DOHH2 (cell line): ENCODE data around the gene NEURL3.

Experiments used
- H3F3A ChIP-seq: fragments of 200-600 bp; sonication (generic), shearing (Covaris generic); 2 replicates; pipeline ENCODE4 v1.6.0; 2016; ENCODE audit warnings: antibody characterized with exemption, mild to moderate bottlenecking; ENCODE audit not compliant: control insufficient read depth, insufficient read depth
- H3K27ac ChIP-seq: fragments of 200-600 bp; sonication (generic); 2 replicates; pipeline ENCODE4 v1.5.1; 2014; ENCODE audit warnings: low read depth, mild to moderate bottlenecking, low read length, moderate library complexity
- H3K27me3 ChIP-seq: fragments of 200-600 bp; sonication (generic); 2 replicates; pipeline ENCODE4 v1.6.1; 2014; ENCODE audit warnings: mild to moderate bottlenecking, low read length, mixed read lengths; ENCODE audit not compliant: control insufficient read depth
- H3K36me3 ChIP-seq: fragments of 200-600 bp; sonication (generic); 2 replicates; pipeline ENCODE4 v1.6.1; 2014; ENCODE audit warnings: mild to moderate bottlenecking, low read length, moderate library complexity, mixed read lengths; ENCODE audit not compliant: control insufficient read depth
- H3K4me1 ChIP-seq: fragments of 200-600 bp; sonication (generic); 2 replicates; pipeline ENCODE4 v1.6.1; 2014; ENCODE audit warnings: mild to moderate bottlenecking, low read length, mixed read lengths; ENCODE audit not compliant: control insufficient read depth
- H3K4me2 ChIP-seq: fragments of 200-600 bp; sonication (generic); 2 replicates; pipeline ENCODE4 v1.6.0; 2014; ENCODE audit warnings: mild to moderate bottlenecking, low read length, moderate library complexity
- H3K4me3 ChIP-seq: fragments of 200-600 bp; sonication (generic); 2 replicates; pipeline ENCODE4 v1.5.1; 2014; ENCODE audit warnings: mild to moderate bottlenecking, low read length, mixed read lengths
- H3K79me2 ChIP-seq: fragments of 200-600 bp; sonication (generic); 2 replicates; pipeline ENCODE4 v1.6.1; 2014; ENCODE audit warnings: mild to moderate bottlenecking, low read length, mixed read lengths; ENCODE audit not compliant: control insufficient read depth
- H3K9me2 ChIP-seq: fragments of 200-600 bp; sonication (generic); replicated peaks from 2 replicates; pipeline ENCODE4 v1.6.1; 2014; ENCODE audit warnings: mild to moderate bottlenecking, low read length, mixed read lengths; ENCODE audit not compliant: control insufficient read depth
- H3K9me3 ChIP-seq: fragments of 200-600 bp; sonication (generic); 2 replicates; pipeline ENCODE4 v1.6.1; 2014; ENCODE audit warnings: antibody characterized with exemption, low read length, mixed read lengths; ENCODE audit not compliant: control insufficient read depth, insufficient read depth
- H4K20me1 ChIP-seq: fragments of 200-600 bp; sonication (generic); 2 replicates; pipeline ENCODE4 v1.6.0; 2014; ENCODE audit warnings: low read depth, mild to moderate bottlenecking, antibody characterized with exemption, low read length, moderate library complexity; ENCODE audit not compliant: control insufficient read depth, insufficient read depth
- CTCF ChIP-seq: fragments of 200-600 bp; sonication (generic); IDR thresholded peaks from one replicate; pipeline ENCODE4 v1.5.1; 2014; ENCODE audit warnings: antibody characterized with exemption, mild to moderate bottlenecking, low read depth, low read length; ENCODE audit not compliant: poor library complexity, severe bottlenecking
- EZH2phosphoT487 ChIP-seq: fragments of 200-600 bp; sonication (generic); IDR thresholded peaks from 2 replicates; pipeline ENCODE4 v1.6.1; 2017; ENCODE audit warnings: borderline replicate concordance, mild to moderate bottlenecking, antibody characterized with exemption, low read length, moderate library complexity, mixed read lengths

Gene NEURL3

DNA sequence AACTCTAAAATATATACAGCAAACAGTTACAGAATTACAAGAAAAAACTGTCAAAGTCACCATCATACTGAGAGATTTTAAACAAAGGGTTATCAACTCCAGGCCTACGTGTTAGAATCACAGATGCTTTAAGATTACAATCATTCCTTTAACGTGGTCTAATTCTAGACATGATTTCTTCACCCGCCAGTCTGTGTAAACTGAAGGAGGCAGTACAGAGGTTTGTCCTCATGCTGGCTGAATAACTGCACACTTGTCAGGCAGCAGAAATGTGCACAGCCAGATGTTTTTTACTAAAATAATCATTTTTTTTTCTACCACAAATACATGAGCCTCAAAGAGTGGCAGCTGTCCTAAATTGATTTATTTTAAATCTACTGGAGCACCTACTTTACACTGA, 15.5 kb upstream of the NEURL3 start:
- no peaks in the 10 kb centered on the region for H3K4me1 ChIP-seq
- H3K79me2 ChIP-seq = no peaks in the 10 kb centered on the region
- no peaks in the 10 kb centered on the region for H3F3A ChIP-seq
- H3K36me3 ChIP-seq = no peaks in the 10 kb centered on the region
- peaks cover 4% of the 10 kb centered on the region; the same call in 1 of the 2 replicates for H3K9me3 ChIP-seq
- TF ChIP-seq EZH2phosphoT487 (no peak), CTCF (no peak)
- no peak overlapping the region for H3K4me3 ChIP-seq
- H3K9me2 ChIP-seq = no peaks in the 10 kb centered on the region
- H3K27ac ChIP-seq = no peak overlapping the region
- no peak overlapping the region for H3K4me2 ChIP-seq
- H4K20me1 ChIP-seq = no peaks in the 10 kb centered on the region
- H3K27me3 ChIP-seq = peaks cover 24% of the 10 kb centered on the region

GRCh38 chr2:96520231-96520630, 15.1 kb upstream of the NEURL3 start:
- Histone ChIP-seq H3K27me3 (peaks cover 19% of the 10 kb centered on the region), H3K36me3 (no peaks in the 10 kb centered on the region), H3K9me3 (peaks cover 4% of the 10 kb centered on the region; the same call in 1 of the 2 replicates), H3K4me2 (no peak overlapping the region), H3K4me1 (no peaks in the 10 kb centered on the region), H3K4me3 (no peak overlapping the region), H4K20me1 (no peaks in the 10 kb centered on the region), H3K27ac (no peak overlapping the region), H3F3A (no peaks in the 10 kb centered on the region), H3K9me2 (no peaks in the 10 kb centered on the region), H3K79me2 (no peaks in the 10 kb centered on the region)
- TF ChIP-seq CTCF (no peak), EZH2phosphoT487 (no peak)

- H3K4me2 ChIP-seq = no peak overlapping the region
Measured at GRCh38 chr2:96517079-96517478, 11.9 kb upstream of the NEURL3 start.

More at GRCh38 chr2:96517079-96517478, 11.9 kb upstream of the NEURL3 start:
- Histone ChIP-seq H3K27ac (no peak overlapping the region), H3K27me3 (no peaks in the 10 kb centered on the region), H3F3A (no peaks in the 10 kb centered on the region), H3K36me3 (no peaks in the 10 kb centered on the region), H3K4me1 (no peaks in the 10 kb centered on the region), H3K4me3 (no peak overlapping the region), H4K20me1 (no peaks in the 10 kb centered on the region), H3K79me2 (no peaks in the 10 kb centered on the region), H3K9me3 (peaks cover 4% of the 10 kb centered on the region; the same call in 1 of the 2 replicates), H3K9me2 (no peaks in the 10 kb centered on the region)
- TF ChIP-seq EZH2phosphoT487 = no peak
- TF ChIP-seq CTCF = no peak
